Uterus (tissue), 2 donors: ENCODE results near the gene PTPRN2.

ENCODE experiments used
- CTCF ChIP-seq, 4 experiments: fragments of 200-600 bp in 2 of 4; fragments of 450-650 bp in 2 of 4; sonication (generic) in 2 of 4; IDR thresholded peaks; one replicate each; pipeline ENCODE4 v1.5.1; 2016 to 2019; ENCODE audit warnings: antibody characterized with exemption in 4 of 4, mild to moderate bottlenecking in 2 of 4, moderate library complexity in 1 of 4
- POLR2A ChIP-seq, 2 donors: fragments of 450-650 bp; IDR thresholded peaks; one replicate each; pipeline ENCODE4 v1.6.1; 2016; ENCODE audit warnings: antibody characterized with exemption in 2 of 2, mild to moderate bottlenecking in 1 of 2, moderate library complexity in 1 of 2

- no peak for TF ChIP-seq CTCF (IDR thresholded peaks at IDR 0.05)
- no peak for TF ChIP-seq POLR2A (IDR thresholded peaks at IDR 0.05)
These were observed 766.8 kb downstream of the PTPRN2 start for GRCh38 chr7:157820796-157821195.
